ENCODE data around the gene KCNJ15.

DNA sequence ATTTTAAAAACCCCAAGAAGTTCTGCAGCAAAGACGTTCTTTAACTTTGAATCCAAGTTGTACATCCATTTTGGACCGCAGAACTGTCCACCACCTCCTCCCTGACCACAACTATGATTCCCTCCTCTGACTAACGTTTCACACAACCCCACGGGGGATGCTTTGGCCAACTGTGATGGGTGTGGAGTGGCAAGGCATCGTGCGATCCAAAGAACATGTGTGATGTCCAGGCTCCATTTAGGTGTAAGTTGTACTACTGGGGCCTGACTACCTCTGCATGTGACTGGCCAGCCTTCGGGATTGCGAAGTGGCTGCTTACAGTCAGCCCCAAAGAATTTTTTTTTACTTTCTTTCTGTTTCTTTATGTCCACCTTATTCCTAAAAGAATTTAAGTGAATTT lies 6.7 kb downstream of the KCNJ15 start:
- TF ChIP-seq TAF1 (IDR thresholded peaks at IDR 0.05; ENCODE audit: low read depth, low read length) = no peak
- no peak for TF ChIP-seq SPI1 (IDR thresholded peaks at IDR 0.05; ENCODE audit: low read depth, low read length)
- TF ChIP-seq POLR2A (IDR thresholded peaks at IDR 0.05; ENCODE audit: low read depth, low read length) = no peak
- TF ChIP-seq POLR2AphosphoS5 (IDR thresholded peaks at IDR 0.05; ENCODE audit: low read depth, low read length) = no peak
- no peak for TF ChIP-seq POU2F2 (IDR thresholded peaks at IDR 0.05; ENCODE audit: low read depth, low read length)
- no peak for TF ChIP-seq PAX5 (IDR thresholded peaks at IDR 0.05; ENCODE audit: insufficient read depth, low read length, severe bottlenecking)

Data from GM12891 (cell line).